Smooth muscle cell (in vitro differentiated cells): Measurements from ENCODE around the gene CACHD1. TPM values are rescaled to one million over a fixed set of nuclear protein-coding genes. Genes with fewer than 3 reads are reported as not detected.

ENCODE experiments used
- DNase-seq: peaks from one replicate; lab custom pipeline; 2025; ENCODE audit not compliant: unreplicated experiment; lab: John Stamatoyannopoulos, UW
- H2AFZ ChIP-seq: fragments of 200-600 bp; sonication (generic); 2 replicates; pipeline ENCODE4 v1.6.0; 2016; ENCODE audit warnings: antibody characterized with exemption, low read depth, mild to moderate bottlenecking
- H3F3A ChIP-seq: fragments of 200-600 bp; sonication (generic); 2 replicates; pipeline ENCODE4 v1.6.0; 2017; ENCODE audit warnings: antibody characterized with exemption, low read depth
- H3K27ac ChIP-seq: fragments of 200-600 bp; sonication (generic); 2 replicates; pipeline ENCODE4 v1.5.1; 2016; ENCODE audit warnings: low read depth, mild to moderate bottlenecking
- H3K27me3 ChIP-seq: fragments of 200-600 bp; sonication (generic); 2 replicates; pipeline ENCODE4 v1.6.1; 2016; ENCODE audit warnings: low read depth, mild to moderate bottlenecking
- H3K36me3 ChIP-seq: fragments of 200-600 bp; sonication (generic); 2 replicates; pipeline ENCODE4 v1.5.1; 2016; ENCODE audit warnings: low read depth
- H3K4me1 ChIP-seq: fragments of 200-600 bp; sonication (generic); 2 replicates; pipeline ENCODE4 v1.5.1; 2016; ENCODE audit warnings: low read depth
- H3K4me2 ChIP-seq: fragments of 200-600 bp; sonication (generic); 2 replicates; pipeline ENCODE4 v1.6.0; 2016; ENCODE audit warnings: mild to moderate bottlenecking
- H3K4me3 ChIP-seq: fragments of 200-600 bp; sonication (generic); 2 replicates; pipeline ENCODE4 v1.5.1; 2016; ENCODE audit warnings: mild to moderate bottlenecking
- H3K79me2 ChIP-seq: fragments of 200-600 bp; sonication (generic); 2 replicates; pipeline ENCODE4 v1.6.0; 2016; ENCODE audit warnings: low read depth, mild to moderate bottlenecking
- H3K9ac ChIP-seq: fragments of 200-600 bp; sonication (generic); 2 replicates; pipeline ENCODE4 v1.6.0; 2016; ENCODE audit warnings: low read depth
- H3K9me3 ChIP-seq: fragments of 200-600 bp; sonication (generic); replicated peaks from 2 replicates; pipeline ENCODE4 v1.5.1; 2016; ENCODE audit warnings: low read depth
- H4K20me1 ChIP-seq: fragments of 200-600 bp; sonication (generic); 2 replicates; pipeline ENCODE4 v1.6.0; 2016; ENCODE audit warnings: low read depth
- CTCF ChIP-seq: fragments of 200-600 bp; sonication (generic); IDR thresholded peaks from 2 replicates; pipeline ENCODE4 v1.5.1; 2017; ENCODE audit warnings: borderline replicate concordance, mild to moderate bottlenecking, antibody characterized with exemption; ENCODE audit not compliant: insufficient read depth, poor library complexity, severe bottlenecking
- WGBS: methylation state at CpG from one replicate; pipeline ENCODE4 v1.1.7; 2016; ENCODE audit warnings: low lambda C conversion rate; 5-methylcytosine and 5-hydroxymethylcytosine counted together
- polyA plus RNA-seq: library from polyadenylated mRNA; unstranded; fragments of >200 nt; fragmentation: Nextera tagmentation; extraction: Ambion mirVana; gene quantifications from 2 replicates; pipeline ENCODE4 v1.2.1, GENCODE V29; 2016
- total RNA-seq: library from RNA; depleted of rRNA; stranded (reverse); fragments of >200 nt; gene quantifications from 2 replicates; pipeline ENCODE4 v1.2.3, GENCODE V29; 2014

Gene CACHD1
- total and polyA plus RNA-seq, 2 experiments from 2014 or later = 12.9 to 20.8 TPM

GRCh38 chr1:64578270-64578973 is 108.5 kb downstream of the CACHD1 start:
- H3K79me2 ChIP-seq = no peaks in the 10 kb centered on the region
- H3K9ac ChIP-seq = no peak overlapping the region
- no peak overlapping the region for H2AFZ ChIP-seq
- no peaks in the 10 kb centered on the region for H3K9me3 ChIP-seq
- H3K27me3 ChIP-seq = no peaks in the 10 kb centered on the region
- H3K4me2 ChIP-seq = no peak overlapping the region
- no peaks in the 10 kb centered on the region for H3K36me3 ChIP-seq
- no peak for TF ChIP-seq CTCF
- H3K4me1 ChIP-seq = peaks cover 15% of the 10 kb centered on the region
- 88% methylated on average over 3 of the region's 3 CpGs for WGBS
- no peak overlapping the region for H3K4me3 ChIP-seq
- H4K20me1 ChIP-seq = peaks cover 7% of the 10 kb centered on the region
- no peaks in the 10 kb centered on the region for H3F3A ChIP-seq
- no peak overlapping the region for H3K27ac ChIP-seq
- no peak for DNase-seq

GRCh38 chr1:64579767-64580166 is 109.8 kb downstream of the CACHD1 start:
- Histone ChIP-seq H3K4me1 (peaks cover 15% of the 10 kb centered on the region), H3K79me2 (no peaks in the 10 kb centered on the region), H3K4me2 (no peak overlapping the region), H3K27ac (no peak overlapping the region), H3K4me3 (no peak overlapping the region), H3K36me3 (no peaks in the 10 kb centered on the region), H4K20me1 (peaks cover 7% of the 10 kb centered on the region), H2AFZ (no peak overlapping the region), H3K9me3 (no peaks in the 10 kb centered on the region), H3F3A (no peaks in the 10 kb centered on the region), H3K27me3 (no peaks in the 10 kb centered on the region), H3K9ac (no peak overlapping the region)
- 74% methylated on average over 5 of the region's 5 CpGs for WGBS
- no peak for DNase-seq
- no peak for TF ChIP-seq CTCF

GRCh38 chr1:64581135-64581842 is 111.4 kb downstream of the CACHD1 start:
- H3K9ac ChIP-seq = no peak overlapping the region
- DNase-seq = no peak
- no peaks in the 10 kb centered on the region for H3K79me2 ChIP-seq
- TF ChIP-seq CTCF = no peak
- no peak overlapping the region for H2AFZ ChIP-seq
- H3K27me3 ChIP-seq = no peaks in the 10 kb centered on the region
- no peak overlapping the region for H3K4me3 ChIP-seq
- H3K4me2 ChIP-seq = no peak overlapping the region
- 81% methylated on average over 3 of the region's 3 CpGs for WGBS
- peaks cover 7% of the 10 kb centered on the region for H4K20me1 ChIP-seq
- H3K36me3 ChIP-seq = no peaks in the 10 kb centered on the region
- H3K4me1 ChIP-seq = peaks cover 6% of the 10 kb centered on the region
- no peaks in the 10 kb centered on the region for H3F3A ChIP-seq
- no peaks in the 10 kb centered on the region for H3K9me3 ChIP-seq
- H3K27ac ChIP-seq = no peak overlapping the region
